Endothelial cell of umbilical vein (primary cell): Measurements from ENCODE around the gene GPR78. TPM values are rescaled to one million over a fixed set of nuclear protein-coding genes. Genes with fewer than 3 reads are reported as not detected.

Experiments used
- BruUV-seq: library from RNA; stranded (reverse); fragments of 400-500 nt; replicated peaks from 2 replicates; lab custom pipeline; 2021; lab: Mats Ljungman, UMichigan
- CTCF ChIA-PET: fragments of 300-600, 350-600 bp; sonication (Branson Sonifier 250); formaldehyde crosslinking; loops from one replicate; lab custom pipeline; 2021; ENCODE audit warnings: antibody characterized with exemption, inconsistent platforms; lab: Charles Lee
- POLR2A ChIA-PET: fragments of 300-600, 350-600 bp; sonication (Branson Sonifier 250); formaldehyde crosslinking; loops from one replicate; lab custom pipeline; 2021; ENCODE audit warnings: antibody characterized with exemption, inconsistent platforms; lab: Charles Lee
- DNase-seq: peaks from one replicate; pipeline ENCODE4 v3.0.0-alpha.2; 2011; ENCODE audit warnings: low read depth, low spot score
- FAIRE-seq: peaks from 2 replicates; lab custom pipeline; 2011; peaks lifted over from hg19 to GRCh38; lab: Jason Lieb, UNC
- H2AFZ ChIP-seq: 2 replicates; pipeline ENCODE4 v1.6.0; 2012; ENCODE audit warnings: low read depth, low read length, control low read depth, inconsistent platforms
- H3K27ac ChIP-seq: 2 replicates; pipeline ENCODE4 v1.5.1; 2011; ENCODE audit warnings: low read depth, mild to moderate bottlenecking, control low read depth, low read length, moderate library complexity; ENCODE audit not compliant: insufficient read depth
- H3K27me3 ChIP-seq, 2 experiments: 2 replicates each; pipeline versions ENCODE4 v1.6.0 to v1.6.1; 2011; ENCODE audit warnings: low read length in 2 of 2, mixed read lengths in 1 of 2; ENCODE audit not compliant: control insufficient read depth in 2 of 2, insufficient read depth in 2 of 2
- H3K36me3 ChIP-seq, 2 experiments: 2 replicates in 1 of 2; 3 replicates in 1 of 2; pipeline ENCODE4 v1.5.1; 2011; ENCODE audit warnings: low read length in 2 of 2, mild to moderate bottlenecking in 1 of 2, moderate library complexity in 1 of 2; ENCODE audit not compliant: control insufficient read depth in 2 of 2, insufficient read depth in 2 of 2; ENCODE audit errors: extremely low read depth in 1 of 2
- H3K4me1 ChIP-seq: 3 replicates; pipeline ENCODE4 v1.5.1; 2011; ENCODE audit warnings: mild to moderate bottlenecking, low read length; ENCODE audit not compliant: control insufficient read depth, insufficient read depth; ENCODE audit errors: extremely low read depth
- H3K4me2 ChIP-seq: 2 replicates; pipeline ENCODE4 v1.6.1; 2011; ENCODE audit warnings: low read length, control low read depth, mixed read lengths; ENCODE audit not compliant: insufficient read depth
- H3K4me3 ChIP-seq, 3 experiments: fragments of 200-600 bp in 1 of 3; sonication (generic), shearing (Covaris generic) in 1 of 3; replicated peaks in 1 of 3; 2 replicates each; pipeline ENCODE4 v1.5.1; 2011 to 2016; ENCODE audit warnings: control low read depth in 3 of 3, low read length in 3 of 3, mild to moderate bottlenecking in 2 of 3, inconsistent platforms in 1 of 3, low read depth in 1 of 3, moderate library complexity in 1 of 3; ENCODE audit not compliant: insufficient read depth in 1 of 3
- H3K79me2 ChIP-seq: 2 replicates; pipeline ENCODE4 v1.6.0; 2012; ENCODE audit warnings: low read length, inconsistent platforms; ENCODE audit not compliant: control insufficient read depth, insufficient read depth
- H3K9ac ChIP-seq: replicated peaks from 2 replicates; pipeline ENCODE3; 2011; ENCODE audit warnings: low read length, control low read depth; ENCODE audit not compliant: insufficient read depth; ENCODE audit errors: extremely low read depth
- H3K9me1 ChIP-seq: replicated peaks from 3 replicates; pipeline ENCODE4 v1.6.0; 2011; ENCODE audit warnings: mild to moderate bottlenecking, low read length; ENCODE audit not compliant: control insufficient read depth, insufficient read depth; ENCODE audit errors: extremely low read depth
- H3K9me3 ChIP-seq: replicated peaks from 2 replicates; pipeline ENCODE4 v1.5.1; 2012; ENCODE audit warnings: low read length, inconsistent platforms; ENCODE audit not compliant: control insufficient read depth, insufficient read depth
- H4K20me1 ChIP-seq: replicated peaks from 2 replicates; pipeline ENCODE3; 2011; ENCODE audit warnings: mild to moderate bottlenecking, low read length; ENCODE audit not compliant: control insufficient read depth, insufficient read depth; ENCODE audit errors: extremely low read depth
- CTCF ChIP-seq, 2 donors: IDR thresholded peaks; 1 replicate in 1 of 2; 2 replicates in 1 of 2; pipeline ENCODE4 v1.5.1; 2011; ENCODE audit warnings: low read length in 2 of 2, mild to moderate bottlenecking in 2 of 2, moderate library complexity in 2 of 2, control low read depth in 1 of 2, inconsistent platforms in 1 of 2, low read depth in 1 of 2; ENCODE audit not compliant: insufficient read depth in 1 of 2; ENCODE audit errors: extremely low read depth in 1 of 2
- EZH2 ChIP-seq: IDR thresholded peaks from 2 replicates; pipeline ENCODE4 v1.6.1; 2012; ENCODE audit warnings: borderline replicate concordance, low read depth, mild to moderate bottlenecking, moderate library complexity, low read length, inconsistent platforms; ENCODE audit not compliant: severe bottlenecking
- FOS ChIP-seq: IDR thresholded peaks from 2 replicates; pipeline ENCODE4 v1.6.1; 2011; ENCODE audit warnings: mild to moderate bottlenecking, low read length, moderate library complexity, borderline replicate concordance; ENCODE audit not compliant: insufficient read depth
- GATA2 ChIP-seq: IDR thresholded peaks from 2 replicates; pipeline ENCODE4 v1.7.0; 2011; ENCODE audit warnings: low read depth, mild to moderate bottlenecking, moderate library complexity, mixed read lengths, low read length; ENCODE audit not compliant: insufficient read length, insufficient read depth
- JUN ChIP-seq: IDR thresholded peaks from 2 replicates; pipeline ENCODE4 v1.6.1; 2011; ENCODE audit warnings: borderline replicate concordance, low read depth; ENCODE audit not compliant: insufficient read length, insufficient read depth
- MAX ChIP-seq: IDR thresholded peaks from 2 replicates; pipeline ENCODE4 v1.6.1; 2011; ENCODE audit not compliant: insufficient read depth, insufficient read length
- MYC ChIP-seq: IDR thresholded peaks from one replicate; pipeline ENCODE4 v1.6.1; 2011; ENCODE audit warnings: mild to moderate bottlenecking, low read depth, low read length
- POLR2A ChIP-seq: IDR thresholded peaks from 2 replicates; pipeline ENCODE4 v1.6.1; 2012; ENCODE audit warnings: low read depth, mild to moderate bottlenecking, control low read depth, low read length
- POLR2AphosphoS5 ChIP-seq: IDR thresholded peaks from 2 replicates; pipeline ENCODE4 v1.6.1; 2012; ENCODE audit warnings: low read depth, mild to moderate bottlenecking, control low read depth, low read length, moderate library complexity; ENCODE audit not compliant: insufficient read depth
- dilution Hi-C: fragments of 300-500 bp; cut with MboI; formaldehyde crosslinking; loops from one replicate; pipeline ENCODE4 v1.15.0; 2019; ENCODE audit warnings: low sequenced_read_pairs; ENCODE audit not compliant: extremely low pct_ligation_motif_present
- intact Hi-C: fragments of 100-400 bp; cut with micrococcal nuclease; formaldehyde crosslinking; loops from one replicate; pipeline ENCODE4 v1.10.0; 2022
- polyA plus RNA-seq, 4 experiments: library from polyadenylated mRNA; depleted of rRNA in 3 of 4; stranded (reverse) in 3 of 4; unstranded in 1 of 4; fragments of >200 nt; gene quantifications; 2 replicates each; pipeline versions ENCODE4 v1.2.1 to v1.2.3, GENCODE V29; 2011 to 2012; ENCODE audit warnings: missing spikeins in 1 of 4
- total RNA-seq: library from RNA; stranded (reverse); gene quantifications from 2 replicates; pipeline ENCODE4 v1.2.3, GENCODE V29; 2021

Gene GPR78
- total and polyA plus RNA-seq, 2 donors (not counting 3 experiments of a cell fraction or from before 2014, with no cell fraction given): not detected

- H3K36me3 ChIP-seq: no peaks in the 10 kb centered on the region
- DNase-seq: no peak
- no peaks in the 10 kb centered on the region for H3K4me1 ChIP-seq
- dilution Hi-C loops: no loop called here
- BruUV-seq: no TSS peak
- H3K4me3 ChIP-seq: no peak overlapping the region
- H3K9me3 ChIP-seq: no peaks in the 10 kb centered on the region
- no peak overlapping the region for H3K4me2 ChIP-seq
- no peaks in the 10 kb centered on the region for H3K79me2 ChIP-seq
- no peak for FAIRE-seq
- ChIA-PET POLR2A (no interaction called here), CTCF (no interaction called here)
- no peaks in the 10 kb centered on the region for H4K20me1 ChIP-seq
- H3K27ac ChIP-seq: no peak overlapping the region
- no peak overlapping the region for H2AFZ ChIP-seq
- no peak for TF ChIP-seq GATA2
- no peak for TF ChIP-seq CTCF (IDR thresholded peaks at IDR 0.05; ENCODE audit: extremely low read depth in 1 of 2, insufficient read depth in 1 of 2, low read depth in 1 of 2, low read length in 2 of 2)
- no peak for TF ChIP-seq JUN
- TF ChIP-seq FOS: no peak
- TF ChIP-seq MYC: no peak
- no peak for TF ChIP-seq POLR2A
- TF ChIP-seq MAX: no peak
- no peak for TF ChIP-seq POLR2AphosphoS5
- TF ChIP-seq EZH2: no peak
- H3K9ac ChIP-seq: no peak overlapping the region
- H3K27me3 ChIP-seq: no peaks in the 10 kb centered on the region
- intact Hi-C loops: no loop called here
- no peaks in the 10 kb centered on the region for H3K9me1 ChIP-seq
Measured at GRCh38 chr4:8543623-8544022, 36.6 kb upstream of the GPR78 start.
